HG02678 (cell line): Measurements from ENCODE around the gene ZBTB7C.

Source experiments
- ATAC-seq: cut with Tn5 transposase; IDR thresholded peaks from one replicate; pipeline ENCODE4 v1.9.1; 2021; ENCODE audit warnings: mild to moderate bottlenecking, moderate library complexity; ENCODE audit not compliant: unreplicated experiment

Gene ZBTB7C

GRCh38 chr18:47983946-47984345 lies 425.2 kb downstream of the ZBTB7C start:
- ATAC-seq: no peak

- no peak for ATAC-seq
These were observed 426.1 kb downstream of the ZBTB7C start for GRCh38 chr18:47983055-47983454.

GRCh38 chr18:47981830-47982229 lies 427.4 kb downstream of the ZBTB7C start:
- no peak for ATAC-seq

GRCh38 chr18:47981320-47981719 lies 427.9 kb downstream of the ZBTB7C start:
- ATAC-seq: no peak

GRCh38 chr18:47979611-47980200 lies 429.5 kb downstream of the ZBTB7C start:
- no peak for ATAC-seq

- no peak for ATAC-seq
These were observed 430.6 kb downstream of the ZBTB7C start for GRCh38 chr18:47978603-47979002.

GRCh38 chr18:47978141-47978540 lies 431.0 kb downstream of the ZBTB7C start:
- no peak for ATAC-seq
